Measurements from ENCODE around the gene DIRAS3.
"Not testable (repeated sequence)": the region's sequence is repeated elsewhere in the genome, so short reads cannot be mapped to it uniquely, and the experiment has no call there.

Gene DIRAS3

DNA sequence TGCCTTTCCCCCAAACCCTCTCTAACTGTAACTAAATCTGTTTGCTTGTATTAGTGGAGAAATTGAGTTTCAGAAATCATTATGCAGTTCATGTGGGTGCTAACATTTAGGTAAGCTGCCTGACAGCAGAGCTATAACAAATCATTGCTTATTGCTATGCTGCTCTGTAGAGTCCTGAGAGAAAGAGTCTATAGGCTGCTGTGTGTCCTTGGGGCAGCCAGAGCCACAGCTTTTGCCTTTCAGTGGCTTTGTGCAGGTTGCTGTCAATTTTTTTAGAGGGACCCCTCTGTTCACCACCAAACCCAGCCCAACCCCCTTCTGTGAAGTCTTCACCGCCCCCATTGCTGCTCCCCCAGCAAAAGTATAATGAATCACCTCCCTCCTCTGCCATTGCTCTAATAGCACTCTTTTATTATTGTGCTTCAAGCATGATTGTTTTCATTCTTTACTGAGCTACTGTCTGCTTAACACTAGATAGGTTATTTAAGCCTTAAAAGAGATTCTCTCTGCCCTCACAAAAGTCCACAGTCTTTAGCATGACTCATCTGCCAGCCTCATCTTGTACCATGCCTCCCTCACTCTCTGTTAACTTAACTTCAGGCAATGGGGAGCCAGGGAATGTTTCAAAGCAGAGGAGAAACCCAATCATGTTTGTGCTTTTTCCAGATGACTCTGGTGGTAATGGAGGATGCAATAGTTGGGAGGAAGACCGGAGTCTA lies 38.6 kb downstream of the DIRAS3 start:
- TF ChIP-seq CTCF (IDR thresholded peaks at IDR 0.05; ENCODE audit: borderline replicate concordance, insufficient read depth, low read depth, low read length) = no peak
- no peak overlapping the region for H3K4me3 ChIP-seq (ENCODE audit: low read depth, low read length)

- no peak overlapping the region for H3K4me3 ChIP-seq (ENCODE audit: low read depth, low read length)
- TF ChIP-seq CTCF (IDR thresholded peaks at IDR 0.05; ENCODE audit: borderline replicate concordance, insufficient read depth, low read depth, low read length) = no peak
Observed at GRCh38 chr1:68010543-68010942, 39.9 kb downstream of the DIRAS3 start.

DNA sequence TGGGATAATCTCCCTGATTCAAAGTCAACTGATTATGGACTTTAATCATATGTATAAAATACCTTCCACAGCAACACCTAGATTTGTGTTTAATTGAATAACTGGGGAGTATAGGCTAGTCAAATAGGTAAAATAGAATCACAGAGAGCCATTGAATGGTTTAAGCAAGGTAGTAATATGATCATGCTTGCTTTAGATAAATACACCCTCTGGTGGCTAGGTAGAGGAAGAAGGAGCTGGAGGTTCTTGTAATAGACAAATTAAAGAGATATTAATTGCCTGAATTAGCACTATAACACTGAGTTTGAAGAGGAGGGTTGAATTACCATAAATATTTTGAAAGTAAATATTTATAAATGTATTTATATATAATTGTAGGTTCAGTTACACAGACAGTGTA lies 40.3 kb downstream of the DIRAS3 start:
- TF ChIP-seq CTCF (IDR thresholded peaks at IDR 0.05; ENCODE audit: borderline replicate concordance, insufficient read depth, low read depth, low read length) = no peak
- no peak overlapping the region for H3K4me3 ChIP-seq (ENCODE audit: low read depth, low read length)

- not testable (repeated sequence) for H3K4me3 ChIP-seq (ENCODE audit: low read depth, low read length)
Observed at GRCh38 chr1:68003626-68004025, 46.8 kb downstream of the DIRAS3 start.

- no peak overlapping the region for H3K4me3 ChIP-seq (ENCODE audit: low read depth, low read length)
- TF ChIP-seq CTCF (IDR thresholded peaks at IDR 0.05; ENCODE audit: borderline replicate concordance, insufficient read depth, low read depth, low read length) = no peak
Observed at GRCh38 chr1:68000191-68000590, 50.2 kb downstream of the DIRAS3 start.

DNA sequence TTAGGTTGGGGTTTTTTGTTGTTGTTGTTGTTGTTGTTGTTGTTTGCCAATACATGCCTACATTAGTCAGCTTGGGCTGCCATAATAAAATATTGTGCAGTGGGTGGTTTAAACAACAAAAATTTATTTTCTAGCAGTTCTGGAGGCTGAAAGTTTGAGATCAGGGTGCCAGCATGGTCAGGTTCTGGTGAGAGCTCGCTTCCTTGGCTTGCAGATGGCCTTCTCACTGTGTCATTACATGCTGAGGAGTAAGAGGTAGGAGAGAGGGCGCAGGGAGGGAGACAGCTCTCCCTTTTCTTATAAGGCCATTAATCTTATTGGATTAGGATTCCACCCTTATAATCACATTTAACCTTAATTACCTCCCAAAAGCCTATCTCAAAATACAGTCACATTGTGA lies 52.7 kb downstream of the DIRAS3 start:
- no peak overlapping the region for H3K4me3 ChIP-seq (ENCODE audit: low read depth, low read length)
- TF ChIP-seq CTCF (IDR thresholded peaks at IDR 0.05; ENCODE audit: borderline replicate concordance, insufficient read depth, low read depth, low read length) = no peak

Data from GM12875 (cell line).